Measurements from ENCODE around the gene NATD1. TPM values are rescaled to one million over a fixed set of nuclear protein-coding genes. Genes with fewer than 3 reads are reported as not detected.

NATD1 gene
- total and polyA plus RNA-seq, 2 experiments from 2014 or later: 2.1 to 8.1 TPM

DNA sequence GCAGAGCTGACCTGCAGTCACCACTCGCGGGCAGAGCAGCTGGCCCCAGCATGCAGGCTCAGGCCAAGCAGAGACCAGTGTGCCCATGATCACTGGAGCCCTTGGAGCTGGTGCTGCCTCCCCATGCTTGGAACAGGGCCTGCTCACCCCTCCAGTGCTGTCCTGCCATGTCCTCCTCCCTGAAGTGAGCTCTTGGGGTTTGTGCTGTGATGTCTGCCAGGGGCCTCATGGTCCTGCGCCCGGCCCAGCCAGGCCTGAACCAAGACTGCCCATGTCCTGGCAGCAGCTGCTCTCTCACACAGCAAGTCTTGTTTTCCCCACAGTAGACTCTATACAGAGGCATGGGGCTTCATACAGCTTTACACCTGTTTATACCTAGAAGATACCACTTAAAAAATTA, 63.8 kb downstream of the NATD1 start:
- H3K79me2 ChIP-seq (replicated peaks; ENCODE audit: insufficient read depth): no peaks in the 10 kb centered on the region
- no peak overlapping the region for H3K27ac ChIP-seq (ENCODE audit: low read depth)
- H2AFZ ChIP-seq: no peak overlapping the region
- H3K36me3 ChIP-seq (ENCODE audit: insufficient read depth): peaks cover 4% of the 10 kb centered on the region; the same call in 1 of the 2 replicates
- ATAC-seq: no peak
- H3K4me2 ChIP-seq: no peak overlapping the region
- H3K27me3 Mint-ChIP-seq (ENCODE audit: insufficient read depth, low read depth, poor library complexity): peaks cover 7% of the 10 kb centered on the region
- no peak overlapping the region for H3K4me3 Mint-ChIP-seq
- no peak overlapping the region for H3K27ac Mint-ChIP-seq
- no peaks in the 10 kb centered on the region for H3K9me3 Mint-ChIP-seq
- peaks cover 32% of the 10 kb centered on the region for H3K36me3 Mint-ChIP-seq (ENCODE audit: low read depth)
- no peaks in the 10 kb centered on the region for H3F3A ChIP-seq (replicated peaks; ENCODE audit: low read depth)
- peaks cover 12% of the 10 kb centered on the region for H3K4me1 ChIP-seq (ENCODE audit: insufficient read depth)
- no peaks in the 10 kb centered on the region for H3K9me2 ChIP-seq (ENCODE audit: insufficient read depth)
- no peak overlapping the region for H3K4me3 ChIP-seq
- TF ChIP-seq EZH2phosphoT487 (IDR thresholded peaks at IDR 0.05; ENCODE audit: unreplicated experiment) (no peak), CREB1 (CRISPR knock-in tag; IDR thresholded peaks at IDR 0.05; ENCODE audit: low read depth) (no peak), STAT1 (IDR thresholded peaks at IDR 0.05; ENCODE audit: unreplicated experiment) (no peak), ZNF331 (CRISPR knock-in tag; IDR thresholded peaks at IDR 0.05; ENCODE audit: low read depth) (no peak), ZNF114 (CRISPR knock-in tag; IDR thresholded peaks at IDR 0.05) (no peak), POLR2AphosphoS5 (IDR thresholded peaks at IDR 0.05; ENCODE audit: low read depth) (no peak), NANOG (IDR thresholded peaks at IDR 0.05; ENCODE audit: borderline replicate concordance) (no peak), EZH2 (IDR thresholded peaks at IDR 0.05; ENCODE audit: low read depth, unreplicated experiment) (no peak), JUNB (IDR thresholded peaks at IDR 0.05; ENCODE audit: unreplicated experiment) (no peak)
- TF ChIP-seq, protein P1, sequence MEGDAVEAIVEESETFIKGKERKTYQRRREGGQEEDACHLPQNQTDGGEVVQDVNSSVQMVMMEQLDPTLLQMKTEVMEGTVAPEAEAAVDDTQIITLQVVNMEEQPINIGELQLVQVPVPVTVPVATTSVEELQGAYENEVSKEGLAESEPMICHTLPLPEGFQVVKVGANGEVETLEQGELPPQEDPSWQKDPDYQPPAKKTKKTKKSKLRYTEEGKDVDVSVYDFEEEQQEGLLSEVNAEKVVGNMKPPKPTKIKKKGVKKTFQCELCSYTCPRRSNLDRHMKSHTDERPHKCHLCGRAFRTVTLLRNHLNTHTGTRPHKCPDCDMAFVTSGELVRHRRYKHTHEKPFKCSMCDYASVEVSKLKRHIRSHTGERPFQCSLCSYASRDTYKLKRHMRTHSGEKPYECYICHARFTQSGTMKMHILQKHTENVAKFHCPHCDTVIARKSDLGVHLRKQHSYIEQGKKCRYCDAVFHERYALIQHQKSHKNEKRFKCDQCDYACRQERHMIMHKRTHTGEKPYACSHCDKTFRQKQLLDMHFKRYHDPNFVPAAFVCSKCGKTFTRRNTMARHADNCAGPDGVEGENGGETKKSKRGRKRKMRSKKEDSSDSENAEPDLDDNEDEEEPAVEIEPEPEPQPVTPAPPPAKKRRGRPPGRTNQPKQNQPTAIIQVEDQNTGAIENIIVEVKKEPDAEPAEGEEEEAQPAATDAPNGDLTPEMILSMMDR (conservative IDR thresholded peaks at IDR 0.05; ENCODE audit: low read depth in 2 of 2): no peak
- TF ChIP-seq, protein P2, sequence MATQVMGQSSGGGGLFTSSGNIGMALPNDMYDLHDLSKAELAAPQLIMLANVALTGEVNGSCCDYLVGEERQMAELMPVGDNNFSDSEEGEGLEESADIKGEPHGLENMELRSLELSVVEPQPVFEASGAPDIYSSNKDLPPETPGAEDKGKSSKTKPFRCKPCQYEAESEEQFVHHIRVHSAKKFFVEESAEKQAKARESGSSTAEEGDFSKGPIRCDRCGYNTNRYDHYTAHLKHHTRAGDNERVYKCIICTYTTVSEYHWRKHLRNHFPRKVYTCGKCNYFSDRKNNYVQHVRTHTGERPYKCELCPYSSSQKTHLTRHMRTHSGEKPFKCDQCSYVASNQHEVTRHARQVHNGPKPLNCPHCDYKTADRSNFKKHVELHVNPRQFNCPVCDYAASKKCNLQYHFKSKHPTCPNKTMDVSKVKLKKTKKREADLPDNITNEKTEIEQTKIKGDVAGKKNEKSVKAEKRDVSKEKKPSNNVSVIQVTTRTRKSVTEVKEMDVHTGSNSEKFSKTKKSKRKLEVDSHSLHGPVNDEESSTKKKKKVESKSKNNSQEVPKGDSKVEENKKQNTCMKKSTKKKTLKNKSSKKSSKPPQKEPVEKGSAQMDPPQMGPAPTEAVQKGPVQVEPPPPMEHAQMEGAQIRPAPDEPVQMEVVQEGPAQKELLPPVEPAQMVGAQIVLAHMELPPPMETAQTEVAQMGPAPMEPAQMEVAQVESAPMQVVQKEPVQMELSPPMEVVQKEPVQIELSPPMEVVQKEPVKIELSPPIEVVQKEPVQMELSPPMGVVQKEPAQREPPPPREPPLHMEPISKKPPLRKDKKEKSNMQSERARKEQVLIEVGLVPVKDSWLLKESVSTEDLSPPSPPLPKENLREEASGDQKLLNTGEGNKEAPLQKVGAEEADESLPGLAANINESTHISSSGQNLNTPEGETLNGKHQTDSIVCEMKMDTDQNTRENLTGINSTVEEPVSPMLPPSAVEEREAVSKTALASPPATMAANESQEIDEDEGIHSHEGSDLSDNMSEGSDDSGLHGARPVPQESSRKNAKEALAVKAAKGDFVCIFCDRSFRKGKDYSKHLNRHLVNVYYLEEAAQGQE (IDR thresholded peaks at IDR 0.05; ENCODE audit: unreplicated experiment): no peak
- TF ChIP-seq, protein P3, sequence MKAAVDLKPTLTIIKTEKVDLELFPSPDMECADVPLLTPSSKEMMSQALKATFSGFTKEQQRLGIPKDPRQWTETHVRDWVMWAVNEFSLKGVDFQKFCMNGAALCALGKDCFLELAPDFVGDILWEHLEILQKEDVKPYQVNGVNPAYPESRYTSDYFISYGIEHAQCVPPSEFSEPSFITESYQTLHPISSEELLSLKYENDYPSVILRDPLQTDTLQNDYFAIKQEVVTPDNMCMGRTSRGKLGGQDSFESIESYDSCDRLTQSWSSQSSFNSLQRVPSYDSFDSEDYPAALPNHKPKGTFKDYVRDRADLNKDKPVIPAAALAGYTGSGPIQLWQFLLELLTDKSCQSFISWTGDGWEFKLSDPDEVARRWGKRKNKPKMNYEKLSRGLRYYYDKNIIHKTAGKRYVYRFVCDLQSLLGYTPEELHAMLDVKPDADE (IDR thresholded peaks at IDR 0.05): no peak
- TF ChIP-seq, protein P4, sequence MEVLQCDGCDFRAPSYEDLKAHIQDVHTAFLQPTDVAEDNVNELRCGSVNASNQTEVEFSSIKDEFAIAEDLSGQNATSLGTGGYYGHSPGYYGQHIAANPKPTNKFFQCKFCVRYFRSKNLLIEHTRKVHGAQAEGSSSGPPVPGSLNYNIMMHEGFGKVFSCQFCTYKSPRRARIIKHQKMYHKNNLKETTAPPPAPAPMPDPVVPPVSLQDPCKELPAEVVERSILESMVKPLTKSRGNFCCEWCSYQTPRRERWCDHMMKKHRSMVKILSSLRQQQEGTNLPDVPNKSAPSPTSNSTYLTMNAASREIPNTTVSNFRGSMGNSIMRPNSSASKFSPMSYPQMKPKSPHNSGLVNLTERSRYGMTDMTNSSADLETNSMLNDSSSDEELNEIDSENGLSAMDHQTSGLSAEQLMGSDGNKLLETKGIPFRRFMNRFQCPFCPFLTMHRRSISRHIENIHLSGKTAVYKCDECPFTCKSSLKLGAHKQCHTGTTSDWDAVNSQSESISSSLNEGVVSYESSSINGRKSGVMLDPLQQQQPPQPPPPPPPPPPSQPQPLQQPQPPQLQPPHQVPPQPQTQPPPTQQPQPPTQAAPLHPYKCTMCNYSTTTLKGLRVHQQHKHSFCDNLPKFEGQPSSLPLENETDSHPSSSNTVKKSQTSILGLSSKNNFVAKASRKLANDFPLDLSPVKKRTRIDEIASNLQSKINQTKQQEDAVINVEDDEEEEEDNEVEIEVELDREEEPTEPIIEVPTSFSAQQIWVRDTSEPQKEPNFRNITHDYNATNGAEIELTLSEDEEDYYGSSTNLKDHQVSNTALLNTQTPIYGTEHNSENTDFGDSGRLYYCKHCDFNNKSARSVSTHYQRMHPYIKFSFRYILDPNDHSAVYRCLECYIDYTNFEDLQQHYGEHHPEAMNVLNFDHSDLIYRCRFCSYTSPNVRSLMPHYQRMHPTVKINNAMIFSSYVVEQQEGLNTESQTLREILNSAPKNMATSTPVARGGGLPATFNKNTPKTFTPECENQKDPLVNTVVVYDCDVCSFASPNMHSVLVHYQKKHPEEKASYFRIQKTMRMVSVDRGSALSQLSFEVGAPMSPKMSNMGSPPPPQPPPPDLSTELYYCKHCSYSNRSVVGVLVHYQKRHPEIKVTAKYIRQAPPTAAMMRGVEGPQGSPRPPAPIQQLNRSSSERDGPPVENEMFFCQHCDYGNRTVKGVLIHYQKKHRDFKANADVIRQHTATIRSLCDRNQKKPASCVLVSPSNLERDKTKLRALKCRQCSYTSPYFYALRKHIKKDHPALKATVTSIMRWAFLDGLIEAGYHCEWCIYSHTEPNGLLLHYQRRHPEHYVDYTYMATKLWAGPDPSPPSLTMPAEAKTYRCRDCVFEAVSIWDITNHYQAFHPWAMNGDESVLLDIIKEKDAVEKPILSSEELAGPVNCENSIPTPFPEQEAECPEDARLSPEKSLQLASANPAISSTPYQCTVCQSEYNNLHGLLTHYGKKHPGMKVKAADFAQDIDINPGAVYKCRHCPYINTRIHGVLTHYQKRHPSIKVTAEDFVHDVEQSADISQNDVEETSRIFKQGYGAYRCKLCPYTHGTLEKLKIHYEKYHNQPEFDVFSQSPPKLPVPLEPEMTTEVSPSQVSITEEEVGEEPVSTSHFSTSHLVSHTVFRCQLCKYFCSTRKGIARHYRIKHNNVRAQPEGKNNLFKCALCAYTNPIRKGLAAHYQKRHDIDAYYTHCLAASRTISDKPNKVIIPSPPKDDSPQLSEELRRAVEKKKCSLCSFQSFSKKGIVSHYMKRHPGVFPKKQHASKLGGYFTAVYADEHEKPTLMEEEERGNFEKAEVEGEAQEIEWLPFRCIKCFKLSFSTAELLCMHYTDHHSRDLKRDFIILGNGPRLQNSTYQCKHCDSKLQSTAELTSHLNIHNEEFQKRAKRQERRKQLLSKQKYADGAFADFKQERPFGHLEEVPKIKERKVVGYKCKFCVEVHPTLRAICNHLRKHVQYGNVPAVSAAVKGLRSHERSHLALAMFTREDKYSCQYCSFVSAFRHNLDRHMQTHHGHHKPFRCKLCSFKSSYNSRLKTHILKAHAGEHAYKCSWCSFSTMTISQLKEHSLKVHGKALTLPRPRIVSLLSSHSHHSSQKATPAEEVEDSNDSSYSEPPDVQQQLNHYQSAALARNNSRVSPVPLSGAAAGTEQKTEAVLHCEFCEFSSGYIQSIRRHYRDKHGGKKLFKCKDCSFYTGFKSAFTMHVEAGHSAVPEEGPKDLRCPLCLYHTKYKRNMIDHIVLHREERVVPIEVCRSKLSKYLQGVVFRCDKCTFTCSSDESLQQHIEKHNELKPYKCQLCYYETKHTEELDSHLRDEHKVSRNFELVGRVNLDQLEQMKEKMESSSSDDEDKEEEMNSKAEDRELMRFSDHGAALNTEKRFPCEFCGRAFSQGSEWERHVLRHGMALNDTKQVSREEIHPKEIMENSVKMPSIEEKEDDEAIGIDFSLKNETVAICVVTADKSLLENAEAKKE (CRISPR knock-in tag; IDR thresholded peaks at IDR 0.05): no peak
- H3K27me3 ChIP-seq (ENCODE audit: insufficient read depth): no peaks in the 10 kb centered on the region
- H4K20me1 ChIP-seq (replicated peaks; ENCODE audit: insufficient read depth): 0 out of 2 replicates have a peak, but pooled peaks cover 2% of the 10 kb centered on the region
- no peak for DNase-seq (ENCODE audit: low spot score)
- H3K4me1 Mint-ChIP-seq: peaks cover 13% of the 10 kb centered on the region

All from GM23338 (cell line).